HG03378 (cell line): ENCODE data around the gene BCL7C.
"Not testable (repeated sequence)": the region's sequence is repeated elsewhere in the genome, so short reads cannot be mapped to it uniquely, and the experiment has no call there.

ENCODE experiments used
- ATAC-seq: cut with Tn5 transposase; IDR thresholded peaks from one replicate; pipeline ENCODE4 v1.9.1; 2021; ENCODE audit warnings: mild to moderate bottlenecking, moderate library complexity; ENCODE audit not compliant: unreplicated experiment

Gene BCL7C

GRCh38 chr16:30896261-30896888 lies 2.5 kb upstream of the BCL7C start, which contains the start of gene CTF1:
Gene CTF1, plus strand, starts transcription at chr16:30896614. Its CDS starts 30 bp downstream, at chr16:30896644.
- no peak for ATAC-seq

- no peak for ATAC-seq
Observed at GRCh38 chr16:30895627-30896260, 1.9 kb upstream of the BCL7C start.

- ATAC-seq = peak; percentile 3
Observed at GRCh38 chr16:30894540-30895368, 877 bp upstream of the BCL7C start.

DNA sequence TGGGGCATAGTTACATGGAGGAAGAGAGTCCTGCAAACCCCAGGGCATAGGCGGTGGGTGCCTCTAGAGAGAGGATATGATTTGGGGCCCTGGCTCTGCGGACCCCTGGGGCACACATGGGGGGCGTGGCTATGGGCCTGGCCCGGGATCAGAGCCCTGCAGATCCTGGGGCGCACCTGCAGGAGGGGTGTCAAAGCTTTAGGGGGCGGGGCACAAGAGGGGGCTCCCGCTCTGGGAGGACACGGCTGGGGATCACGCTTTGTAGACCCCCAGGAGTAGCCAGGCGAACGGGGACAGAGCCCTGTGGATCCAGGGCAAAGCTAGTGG lies 497 bp downstream of the BCL7C start:
- peak; percentile 7 for ATAC-seq

DNA sequence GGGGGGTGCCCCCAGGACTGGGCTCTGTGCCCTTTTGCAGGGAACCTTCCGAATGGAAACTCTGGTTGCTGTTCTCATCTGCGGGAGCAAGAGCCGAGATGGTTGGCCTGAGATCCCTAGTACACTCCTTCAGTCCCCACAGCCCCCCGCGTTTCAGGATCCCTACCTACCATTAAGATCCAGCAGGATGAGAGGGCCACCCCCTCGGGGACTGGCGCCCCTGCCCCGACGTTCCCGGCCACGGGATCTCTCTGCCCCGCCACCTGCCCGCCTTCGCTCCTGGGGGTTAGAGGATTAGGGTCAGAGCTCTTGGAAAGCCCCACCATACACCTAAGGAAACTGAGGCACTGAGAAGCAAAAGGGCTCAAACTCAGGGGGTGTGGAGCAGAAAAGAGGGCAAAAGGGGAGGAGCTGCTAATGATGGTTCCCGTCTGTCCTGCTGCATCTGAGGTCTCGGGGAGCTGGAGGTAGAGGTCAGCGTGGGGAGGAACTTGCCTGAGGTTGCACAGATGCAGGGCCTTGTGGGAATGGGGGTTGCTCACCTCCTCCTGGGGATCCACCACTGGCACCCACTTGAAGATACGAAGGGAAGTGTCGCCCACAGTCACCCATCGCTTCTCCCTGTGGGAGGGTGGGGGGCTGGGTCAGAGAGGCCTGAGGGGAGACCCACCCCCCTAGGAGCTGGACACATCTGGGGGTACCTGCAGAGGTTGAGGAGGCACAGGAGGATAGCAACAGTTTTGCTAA lies 1.0 kb downstream of the BCL7C start:
- ATAC-seq = no peak

GRCh38 chr16:30891043-30891823 lies 2.6 kb downstream of the BCL7C start:
- ATAC-seq = not testable (repeated sequence)

- no peak for ATAC-seq
Observed at GRCh38 chr16:30889721-30890120, 4.2 kb downstream of the BCL7C start.

GRCh38 chr16:30888856-30889499 lies 4.9 kb downstream of the BCL7C start:
- ATAC-seq = no peak

GRCh38 chr16:30887927-30888326 lies 6.0 kb downstream of the BCL7C start:
- no peak for ATAC-seq

DNA sequence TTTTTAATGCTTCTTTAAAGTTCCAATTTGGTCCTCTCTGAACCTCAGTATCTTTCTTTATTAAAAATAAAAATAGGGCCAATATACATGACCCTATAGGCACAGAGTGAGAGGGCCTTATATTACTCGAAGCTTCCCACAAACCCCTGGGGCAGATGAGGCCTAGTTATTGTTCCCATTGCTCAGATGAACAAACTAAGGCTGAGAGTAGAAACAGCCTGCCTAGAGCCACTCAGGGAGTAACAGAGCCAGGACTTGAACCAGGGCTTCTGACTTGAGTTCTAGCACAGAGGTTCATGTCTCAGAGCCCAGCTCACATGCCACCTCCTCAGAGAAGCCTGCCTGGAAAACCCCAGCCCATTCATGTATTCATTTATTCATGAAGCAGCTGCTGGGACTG lies 7.7 kb downstream of the BCL7C start:
- no peak for ATAC-seq

GRCh38 chr16:30885196-30885595 lies 8.7 kb downstream of the BCL7C start:
- ATAC-seq = no peak

GRCh38 chr16:30884760-30885159 lies 9.1 kb downstream of the BCL7C start:
- ATAC-seq = peak; percentile 54

DNA sequence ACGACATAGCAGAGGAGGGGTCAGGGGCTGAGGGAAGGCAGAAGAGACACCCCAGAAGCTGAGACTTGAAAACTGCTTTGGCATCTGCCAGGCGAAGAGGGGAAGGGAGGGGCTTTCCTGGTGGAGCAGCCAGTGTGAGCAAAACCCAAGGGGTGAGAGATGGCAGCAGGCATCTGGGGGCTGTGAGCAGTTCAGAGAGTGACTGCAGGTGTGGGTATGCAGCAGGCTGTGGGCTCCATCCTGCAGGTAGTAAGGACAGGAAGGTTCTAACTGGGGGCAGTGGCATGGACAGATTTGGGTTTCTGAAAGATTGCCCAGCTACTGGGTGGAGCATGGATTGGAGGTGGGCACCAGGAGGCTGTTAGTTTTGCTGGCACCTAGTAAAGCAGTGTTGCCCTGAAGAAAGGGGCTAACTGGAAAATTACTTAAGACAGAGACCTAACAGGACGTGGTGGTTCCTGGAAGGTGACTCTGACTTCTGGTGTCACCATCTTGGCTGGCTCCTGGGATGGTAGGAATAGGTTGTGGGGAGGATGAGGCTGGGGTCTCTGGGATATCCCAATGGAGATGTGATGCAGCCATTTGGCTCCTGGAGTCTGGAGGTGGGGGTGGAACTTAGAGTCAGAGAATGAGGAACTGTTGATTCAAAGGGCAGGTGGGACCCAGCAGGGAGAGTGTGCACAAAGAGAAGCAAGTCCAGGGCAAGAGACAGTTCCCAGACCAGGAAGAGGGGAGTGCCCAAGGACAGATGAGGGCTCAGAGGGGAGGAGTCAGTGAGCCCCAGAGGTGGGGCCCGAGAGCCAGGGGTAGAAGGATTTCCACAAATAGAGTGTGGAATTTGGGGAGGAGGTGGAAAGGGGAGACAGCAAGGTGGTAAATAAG lies 11.2 kb downstream of the BCL7C start:
- ATAC-seq = no peak

- ATAC-seq = no peak
Observed at GRCh38 chr16:30876867-30877266, 17.0 kb downstream of the BCL7C start.

DNA sequence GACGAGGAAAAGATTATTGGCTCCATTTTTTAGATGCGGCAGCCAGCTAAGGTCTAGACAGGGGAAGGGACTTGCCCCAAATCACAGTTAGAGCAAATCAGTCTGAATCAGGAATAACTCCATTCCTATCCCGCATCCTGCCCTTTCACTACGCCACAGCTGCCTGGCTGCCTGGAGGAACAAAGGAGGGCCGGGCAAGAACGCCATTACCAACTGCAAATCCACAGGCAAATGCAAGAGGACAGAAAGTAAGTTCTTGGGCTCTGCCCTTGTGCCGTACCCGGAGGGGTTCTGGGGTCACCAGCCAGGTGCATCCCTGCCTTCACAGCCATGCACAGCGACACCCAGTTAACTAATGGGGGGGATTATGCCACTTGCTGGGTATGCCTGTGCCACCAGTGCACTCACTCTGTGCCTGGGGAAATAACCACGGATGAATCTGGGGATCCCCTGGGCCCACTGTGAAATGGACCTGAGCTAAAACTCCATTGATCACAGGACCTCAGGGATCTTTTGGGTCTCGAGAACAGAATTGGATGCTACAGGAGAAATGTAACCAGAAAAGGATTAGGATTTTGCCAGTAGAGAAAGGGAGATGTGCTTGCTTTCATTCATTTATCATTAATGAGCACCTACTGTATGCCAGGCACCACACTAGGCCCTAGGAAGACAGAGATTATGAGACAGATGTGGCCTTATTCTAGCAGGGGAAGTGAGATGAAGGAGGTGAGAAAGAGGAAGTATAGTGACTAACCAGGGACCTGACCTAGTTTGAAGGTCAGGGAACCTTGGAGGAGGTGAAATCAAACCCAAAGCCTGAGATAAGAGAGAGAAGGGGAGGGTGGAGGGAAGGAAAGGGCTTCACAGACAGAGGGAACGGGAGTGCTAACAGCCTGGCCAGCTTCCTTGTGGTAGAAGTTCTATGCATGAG lies 17.7 kb downstream of the BCL7C start:
- no peak for ATAC-seq

- ATAC-seq = peak; percentile 52
Observed at GRCh38 chr16:30874821-30875717, 18.8 kb downstream of the BCL7C start.

- no peak for ATAC-seq
Observed at GRCh38 chr16:30874244-30874820, 19.5 kb downstream of the BCL7C start.
